ENCODE results near the gene SPDYE3. TPM values are rescaled to one million over a fixed set of nuclear protein-coding genes. Genes with fewer than 3 reads are reported as not detected.

SPDYE3 gene, protein sequence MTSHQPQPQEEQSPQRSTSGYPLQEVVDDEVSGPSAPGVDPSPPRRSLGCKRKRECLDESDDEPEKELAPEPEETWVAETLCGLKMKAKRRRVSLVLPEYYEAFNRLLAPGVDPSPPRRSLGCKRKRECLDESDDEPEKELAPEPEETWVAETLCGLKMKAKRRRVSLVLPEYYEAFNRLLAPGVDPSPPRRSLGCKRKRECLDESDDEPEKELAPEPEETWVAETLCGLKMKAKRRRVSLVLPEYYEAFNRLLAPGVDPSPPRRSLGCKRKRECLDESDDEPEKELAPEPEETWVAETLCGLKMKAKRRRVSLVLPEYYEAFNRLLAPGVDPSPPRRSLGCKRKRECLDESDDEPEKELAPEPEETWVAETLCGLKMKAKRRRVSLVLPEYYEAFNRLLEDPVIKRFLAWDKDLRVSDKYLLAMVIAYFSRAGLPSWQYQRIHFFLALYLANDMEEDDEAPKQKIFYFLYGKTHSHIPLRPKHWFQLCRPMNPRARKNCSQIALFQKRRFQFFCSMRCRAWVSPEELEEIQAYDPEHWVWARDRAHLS
- total RNA-seq (2022; extraction: Qiagen RNA extraction; ENCODE audit: low read depth) = not detected in 5 replicates

DNA sequence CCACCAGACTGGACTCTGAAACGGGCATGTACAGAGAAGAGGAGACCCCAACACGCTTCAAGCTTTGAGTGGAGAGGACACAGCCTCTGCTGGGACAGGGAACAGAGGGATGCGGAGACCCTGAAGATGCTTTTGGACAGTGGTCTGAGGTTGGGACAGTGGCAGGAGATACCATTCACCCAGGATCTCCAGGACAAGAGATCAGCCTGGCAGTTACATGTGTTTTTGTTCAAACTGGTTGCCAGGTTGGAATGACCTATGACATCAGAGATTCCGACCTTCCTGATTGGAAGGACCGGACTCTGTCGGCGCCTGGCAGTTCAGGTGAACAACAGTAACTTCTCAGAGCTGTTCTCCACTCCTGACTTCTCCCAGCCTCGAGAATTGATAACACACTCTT lies at the start of gene SPDYE3:
Gene SPDYE3 (plus strand): TSS at position 301 of the 400 bp plus-strand sequence. CDS start 184 bp downstream, outside the sequence.

DNA sequence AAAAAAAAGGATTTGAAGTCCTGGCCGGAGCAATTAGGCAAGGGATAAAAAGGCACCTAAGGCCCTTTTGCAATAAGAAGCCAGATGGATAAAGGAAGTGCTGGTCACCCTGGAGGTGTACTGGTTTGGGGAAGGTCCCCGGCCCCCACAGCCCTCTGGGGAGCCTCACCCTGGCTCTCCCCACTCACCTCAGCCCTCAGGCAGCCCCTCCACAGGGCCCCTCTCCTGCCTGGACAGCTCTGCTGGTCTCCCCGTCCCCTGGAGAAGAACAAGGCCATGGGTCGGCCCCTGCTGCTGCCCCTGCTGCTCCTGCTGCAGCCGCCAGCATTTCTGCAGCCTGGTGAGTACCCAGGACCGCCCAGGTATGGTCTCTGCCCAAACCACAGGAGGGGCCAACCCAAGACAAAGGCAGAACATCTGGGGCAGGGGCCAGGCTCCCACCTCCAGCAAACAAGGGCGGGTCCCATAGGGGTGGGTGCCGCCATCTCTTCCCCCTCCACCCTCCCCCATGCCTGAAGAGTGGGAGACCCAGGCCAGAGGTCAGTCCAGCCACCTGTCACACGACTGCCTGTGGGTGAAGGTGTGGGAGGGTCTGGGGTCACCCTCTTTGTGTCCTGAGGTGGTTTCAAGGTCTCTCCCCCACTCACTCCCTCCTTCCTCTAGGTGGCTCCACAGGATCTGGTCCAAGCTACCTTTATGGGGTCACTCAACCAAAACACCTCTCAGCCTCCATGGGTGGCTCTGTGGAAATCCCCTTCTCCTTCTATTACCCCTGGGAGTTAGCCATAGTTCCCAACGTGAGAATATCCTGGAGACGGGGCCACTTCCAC lies 50.7 kb downstream of the SPDYE3 start, which contains the start of gene PILRB:
Gene PILRB (plus strand): TSS at position 91 of the 830 bp plus-strand sequence. CDS start 186 bp downstream, at position 277.

Other genes starting within 250 kb of the SPDYE3 start
- 18.2 to 23.1 TPM (median 19.7 TPM) in 5 replicates for gene ZNF3, start 226.0 kb upstream of the SPDYE3 start, total RNA-seq (2022; extraction: Qiagen RNA extraction; ENCODE audit: low read depth)
- gene COPS6, start 218.7 kb upstream of the SPDYE3 start, total RNA-seq (2022; extraction: Qiagen RNA extraction; ENCODE audit: low read depth) = 149 to 206 TPM (median 179 TPM) in 5 replicates
- 234 to 255 TPM (median 254 TPM) in 5 replicates for gene MCM7, start 206.3 kb upstream of the SPDYE3 start, total RNA-seq (2022; extraction: Qiagen RNA extraction; ENCODE audit: low read depth)
- gene AP4M1, start 206.1 kb upstream of the SPDYE3 start, total RNA-seq (2022; extraction: Qiagen RNA extraction; ENCODE audit: low read depth) = 12.3 to 15.4 TPM (median 14.5 TPM) in 5 replicates
- gene TAF6, start 188.3 kb upstream of the SPDYE3 start, total RNA-seq (2022; extraction: Qiagen RNA extraction; ENCODE audit: low read depth) = 57.6 to 68.0 TPM (median 64.7 TPM) in 5 replicates
- gene CNPY4, start 188.1 kb upstream of the SPDYE3 start, total RNA-seq (2022; extraction: Qiagen RNA extraction; ENCODE audit: low read depth) = 10.5 to 12.4 TPM (median 10.8 TPM) in 5 replicates
- 2.7 to 3.8 TPM (median 3.1 TPM) in 5 replicates for gene MBLAC1, start 180.7 kb upstream of the SPDYE3 start, total RNA-seq (2022; extraction: Qiagen RNA extraction; ENCODE audit: low read depth)
- 141 to 188 TPM (median 175 TPM) in 5 replicates for gene LAMTOR4, start 158.8 kb upstream of the SPDYE3 start, total RNA-seq (2022; extraction: Qiagen RNA extraction; ENCODE audit: low read depth)
- gene TRAPPC14, start 149.0 kb upstream of the SPDYE3 start, total RNA-seq (2022; extraction: Qiagen RNA extraction; ENCODE audit: low read depth) = 8.7 to 16.1 TPM (median 12.9 TPM) in 5 replicates
- gene GAL3ST4, start 139.1 kb upstream of the SPDYE3 start, total RNA-seq (2022; extraction: Qiagen RNA extraction; ENCODE audit: low read depth) = 0.07 to 0.08 TPM in 2 of 5 replicates, not detected in the others
- 0.54 to 1.1 TPM (median 0.96 TPM) in 5 replicates for gene GPC2, start 130.3 kb upstream of the SPDYE3 start, total RNA-seq (2022; extraction: Qiagen RNA extraction; ENCODE audit: low read depth)
- 0.10 to 0.50 TPM (median 0.20 TPM) in 4 of 5 replicates, not detected in the other for gene STAG3, start 129.8 kb upstream of the SPDYE3 start, total RNA-seq (2022; extraction: Qiagen RNA extraction; ENCODE audit: low read depth)
- gene PVRIG, start 87.8 kb upstream of the SPDYE3 start, total RNA-seq (2022; extraction: Qiagen RNA extraction; ENCODE audit: low read depth) = not detected in 5 replicates
- 17.3 to 30.3 TPM (median 27.1 TPM) in 5 replicates for gene PILRB, start 50.4 kb downstream of the SPDYE3 start, total RNA-seq (2022; extraction: Qiagen RNA extraction; ENCODE audit: low read depth)
- gene PILRA, start 65.8 kb downstream of the SPDYE3 start, total RNA-seq (2022; extraction: Qiagen RNA extraction; ENCODE audit: low read depth) = 3.3 to 6.0 TPM (median 5.8 TPM) in 5 replicates
- 0.85 to 2.2 TPM (median 1.3 TPM) in 5 replicates for gene ZCWPW1, start 121.0 kb downstream of the SPDYE3 start, total RNA-seq (2022; extraction: Qiagen RNA extraction; ENCODE audit: low read depth)
- gene MEPCE, start 122.1 kb downstream of the SPDYE3 start, total RNA-seq (2022; extraction: Qiagen RNA extraction; ENCODE audit: low read depth) = 37.3 to 48.6 TPM (median 43.9 TPM) in 5 replicates
- 34.7 to 61.6 TPM (median 57.5 TPM) in 5 replicates for gene PPP1R35, start 128.8 kb downstream of the SPDYE3 start, total RNA-seq (2022; extraction: Qiagen RNA extraction; ENCODE audit: low read depth)
- gene SPACDR, start 156.6 kb downstream of the SPDYE3 start, total RNA-seq (2022; extraction: Qiagen RNA extraction; ENCODE audit: low read depth) = 0.21 to 0.98 TPM (median 0.66 TPM) in 5 replicates
- gene TSC22D4, start 171.5 kb downstream of the SPDYE3 start, total RNA-seq (2022; extraction: Qiagen RNA extraction; ENCODE audit: low read depth) = 27.2 to 39.5 TPM (median 29.3 TPM) in 5 replicates
- gene NYAP1, start 176.2 kb downstream of the SPDYE3 start, total RNA-seq (2022; extraction: Qiagen RNA extraction; ENCODE audit: low read depth) = 0.64 to 1.6 TPM (median 1.2 TPM) in 5 replicates
- 9.7 to 15.0 TPM (median 14.0 TPM) in 5 replicates for gene AGFG2, start 231.5 kb downstream of the SPDYE3 start, total RNA-seq (2022; extraction: Qiagen RNA extraction; ENCODE audit: low read depth)

Measured in A549 treated with RU486 at 1 μM for 4 hours (cell line).